Activated CD4-positive, CD25-positive, alpha-beta regulatory T cell treated with anti-CD3 and anti-CD28 coated beads, Interleukin-2, amount 50 U/mL, for 16 hours (primary cell): ENCODE results near the gene KRTAP23-1.

Experiments used
- DNase-seq: peaks from one replicate; pipeline ENCODE4 v3.0.0-alpha.2; 2020; ENCODE audit warnings: low read depth, low spot score

KRTAP23-1 gene, protein sequence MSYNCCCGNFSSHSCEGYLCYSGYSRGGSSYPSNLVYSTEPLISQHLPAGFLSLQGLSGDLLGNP

GRCh38 chr21:30348506-30348905, at the start of gene KRTAP23-1:
Gene KRTAP23-1 (minus strand): TSS chr21:30348606. CDS start chr21:30348606, 0 bp downstream.
- DNase-seq = no peak

- no peak for DNase-seq
These were observed 47.3 kb upstream of the KRTAP23-1 start, which contains the start of gene KRTAP13-1 for GRCh38 chr21:30395731-30396130. Gene KRTAP13-1 (plus strand): TSS chr21:30396031. CDS start chr21:30396087, 56 bp downstream.

DNA sequence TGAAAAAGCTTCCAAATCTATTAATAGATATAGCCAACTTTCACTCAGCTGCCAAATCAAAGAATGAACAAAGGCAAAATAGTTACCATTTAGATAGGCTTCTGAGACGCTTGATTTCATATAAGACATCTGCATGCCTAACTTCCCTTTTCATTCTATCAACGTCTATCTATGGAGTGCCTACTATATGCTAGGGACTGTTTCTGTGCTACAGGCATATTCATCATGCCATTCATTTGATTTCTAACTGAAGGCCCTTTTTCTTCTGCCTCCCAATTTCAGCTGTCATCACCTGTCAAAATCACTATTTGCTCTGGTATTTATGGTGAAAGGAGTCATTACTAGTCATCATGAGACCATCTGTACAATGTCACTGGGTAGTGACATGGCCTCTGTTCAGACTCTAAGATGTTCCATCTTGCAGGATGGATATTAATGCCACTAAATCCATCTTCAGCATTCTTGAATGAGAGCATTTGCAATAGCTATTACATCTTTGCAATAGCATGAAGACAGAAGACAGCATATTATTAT, 43.2 kb upstream of the KRTAP23-1 start:
- DNase-seq = no peak

DNA sequence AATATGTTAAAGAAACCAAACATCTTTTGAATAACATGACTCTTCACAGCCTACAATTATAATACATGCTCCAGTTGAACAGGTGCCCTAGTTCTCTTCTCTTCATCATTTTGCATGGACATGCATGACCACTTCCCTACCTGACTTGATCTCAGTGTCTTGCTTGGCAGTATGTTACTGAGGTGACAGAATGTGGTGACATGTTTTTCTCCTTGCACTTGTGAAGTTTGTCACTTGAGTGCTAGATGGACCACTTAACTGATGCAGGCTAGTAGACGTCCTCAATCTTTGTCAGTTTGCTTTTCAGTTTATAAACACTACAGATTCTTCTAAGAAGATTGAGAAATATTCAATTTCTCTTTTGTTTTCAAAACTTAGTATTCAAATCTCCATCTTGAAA, 33.8 kb upstream of the KRTAP23-1 start:
- no peak for DNase-seq

DNA sequence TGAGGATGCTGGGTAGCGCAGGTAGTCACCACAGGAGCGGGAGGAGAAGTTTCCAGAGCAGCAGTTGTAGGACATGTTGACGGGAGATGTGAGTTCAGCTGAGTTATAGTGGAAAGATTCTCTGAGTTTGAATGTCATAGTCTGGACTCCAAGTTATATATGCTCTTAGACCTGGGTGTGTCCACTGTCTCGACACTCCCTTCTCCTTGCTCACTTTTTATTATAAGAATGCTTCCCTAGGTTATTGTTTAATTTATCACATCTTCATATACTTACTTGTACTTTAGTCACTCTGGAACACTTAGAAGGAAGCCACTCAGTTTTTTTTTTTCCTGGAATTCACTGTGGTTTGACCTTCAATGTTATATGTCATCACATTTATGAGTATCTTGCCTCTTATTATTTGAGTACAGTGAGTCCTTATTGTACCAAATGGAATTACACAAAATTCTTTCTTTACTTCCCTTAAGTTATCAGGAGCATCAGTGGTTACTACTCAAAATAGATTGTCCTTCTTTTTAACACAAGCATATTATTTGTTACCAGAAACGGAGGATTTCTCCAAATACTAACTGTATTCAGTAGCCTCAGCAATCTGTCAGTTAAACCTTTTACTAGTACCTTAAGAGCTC, 23.8 kb upstream of the KRTAP23-1 start, which contains the start of gene KRTAP13-2:
Gene KRTAP13-2 (minus strand): TSS at position 133 of the 632 bp plus-strand sequence. CDS start 58 bp downstream, at position 75.
- DNase-seq = no peak

GRCh38 chr21:30355906-30356305, 7.5 kb upstream of the KRTAP23-1 start:
- no peak for DNase-seq

DNA sequence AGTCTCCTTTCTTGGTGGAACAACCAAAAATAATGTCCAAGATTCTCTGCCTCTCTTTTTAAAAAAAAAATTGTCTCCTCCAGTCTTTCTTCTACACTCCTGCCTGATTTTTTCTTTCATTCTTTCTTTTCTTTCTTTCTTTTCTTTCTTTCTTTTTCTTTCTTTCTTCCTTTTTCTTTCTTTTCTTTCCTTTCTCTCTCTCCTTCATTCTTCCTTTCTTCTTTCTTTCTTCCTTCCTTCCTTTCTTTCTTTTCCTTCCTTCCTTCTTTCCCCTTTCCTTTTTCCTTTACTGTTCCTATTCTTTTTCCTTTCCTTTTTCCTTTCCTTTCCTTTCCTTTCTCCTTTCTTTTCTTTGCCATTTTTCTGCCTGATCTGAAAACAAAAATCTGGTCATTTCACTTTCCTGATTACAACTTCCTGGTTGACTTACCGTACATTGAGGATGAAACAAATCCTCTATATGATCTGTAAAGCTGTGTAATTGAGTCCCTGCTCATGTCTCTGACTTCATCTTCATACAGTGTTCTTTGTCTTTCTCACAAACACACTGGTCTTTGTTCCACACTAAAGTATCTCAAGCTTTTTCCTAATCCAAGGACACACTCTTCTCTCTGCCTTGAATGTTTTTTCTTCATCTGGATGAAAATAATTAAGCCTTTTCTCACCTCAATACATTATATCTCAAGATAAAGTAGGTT, 6.1 kb upstream of the KRTAP23-1 start:
- no peak for DNase-seq

DNA sequence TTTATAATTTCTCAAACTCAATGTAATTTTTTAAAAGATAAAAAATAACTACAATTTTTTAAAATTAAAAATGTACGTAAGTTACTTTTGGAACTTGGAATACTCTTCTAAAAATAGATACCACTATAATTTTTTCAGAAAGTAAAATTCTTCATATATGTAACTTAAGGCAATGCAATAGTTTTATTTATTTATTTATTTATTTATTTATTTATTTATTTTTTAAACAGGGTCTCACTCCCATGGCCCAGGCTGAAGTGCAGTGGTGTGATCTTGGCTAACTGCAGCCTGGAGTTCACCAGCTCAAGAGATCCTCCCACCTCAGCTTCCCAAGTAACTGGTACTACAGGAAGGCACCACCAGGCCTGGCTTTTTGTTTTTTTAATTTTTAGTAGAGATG, 3.1 kb upstream of the KRTAP23-1 start:
- DNase-seq = no peak

DNA sequence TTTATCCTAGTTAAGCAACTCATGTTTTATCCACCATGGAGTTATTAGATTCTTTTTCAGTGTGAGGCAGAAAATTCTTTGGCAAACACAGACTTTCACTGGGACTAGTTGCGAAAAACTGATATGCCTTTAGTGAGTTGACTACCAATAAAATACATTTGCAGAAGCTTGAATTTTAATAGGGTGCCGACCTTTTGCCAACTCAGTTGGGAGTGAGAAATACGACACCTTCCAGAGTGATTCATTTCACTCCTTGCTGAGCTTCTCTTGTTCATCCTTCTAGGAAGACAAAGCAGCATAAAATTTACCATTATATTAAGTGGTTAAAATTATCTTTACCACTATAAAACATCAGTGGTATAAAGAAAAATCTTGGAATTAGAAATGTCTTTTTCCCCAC, 1.2 kb upstream of the KRTAP23-1 start:
- no peak for DNase-seq

DNA sequence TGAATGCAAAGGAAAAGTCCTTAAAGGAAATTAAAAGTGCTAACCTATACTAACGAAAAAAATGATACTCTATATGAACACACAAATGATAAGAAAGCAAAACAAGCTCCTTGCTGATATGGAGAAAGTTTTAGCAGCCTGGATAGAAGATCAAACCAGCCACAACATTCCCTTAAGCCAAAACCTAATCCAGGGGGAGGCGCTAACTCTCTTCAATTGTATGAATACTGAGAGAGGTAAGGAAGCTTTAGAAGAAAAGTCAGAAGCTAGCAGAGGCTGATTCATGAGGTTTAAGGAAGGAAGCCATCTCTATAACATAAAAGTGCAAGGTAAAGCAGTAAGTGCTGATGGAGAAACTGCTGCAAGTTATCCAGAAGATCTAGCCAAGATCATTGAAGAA, 3.4 kb downstream of the KRTAP23-1 start:
- DNase-seq = no peak

DNA sequence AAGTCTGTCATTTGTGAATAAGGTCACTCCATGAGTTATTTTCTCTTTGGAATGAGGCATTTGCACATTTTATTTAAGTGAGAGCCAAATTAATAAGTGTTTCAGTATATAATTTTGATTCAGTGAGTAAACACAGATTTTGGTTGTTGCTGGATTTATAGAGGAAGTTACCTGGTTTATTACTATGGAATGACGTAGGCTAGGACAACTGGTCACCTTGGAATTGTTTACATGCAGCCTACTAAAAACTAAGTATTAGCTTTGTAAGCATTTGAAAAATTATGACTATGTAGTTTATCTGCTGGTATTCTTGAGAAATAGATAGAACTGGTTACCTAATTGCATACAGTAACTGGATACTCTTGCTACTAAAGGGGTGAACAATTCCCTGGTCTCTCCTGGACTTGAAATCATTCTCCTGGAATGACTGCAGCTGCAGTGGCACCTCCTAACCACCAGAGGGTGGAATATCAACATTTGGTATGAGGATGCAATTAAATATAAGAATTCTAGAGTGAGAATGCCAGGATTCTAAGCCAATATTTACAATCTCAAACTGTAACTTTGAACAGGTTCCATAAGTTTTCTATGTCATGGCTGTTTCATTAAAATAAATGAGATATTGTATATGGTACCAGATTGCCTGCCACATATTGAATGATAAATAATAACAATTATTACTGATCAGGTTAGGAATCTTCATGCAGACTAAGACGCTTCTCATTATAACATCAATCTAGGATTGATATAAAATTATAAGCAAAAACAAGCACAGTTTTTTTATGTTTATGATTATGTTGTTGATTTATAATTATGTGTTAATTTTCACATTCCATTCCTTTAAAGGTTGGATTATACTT, 7.5 kb downstream of the KRTAP23-1 start:
- no peak for DNase-seq

- no peak for DNase-seq
These were observed 9.7 kb downstream of the KRTAP23-1 start for GRCh38 chr21:30338717-30339116.

DNA sequence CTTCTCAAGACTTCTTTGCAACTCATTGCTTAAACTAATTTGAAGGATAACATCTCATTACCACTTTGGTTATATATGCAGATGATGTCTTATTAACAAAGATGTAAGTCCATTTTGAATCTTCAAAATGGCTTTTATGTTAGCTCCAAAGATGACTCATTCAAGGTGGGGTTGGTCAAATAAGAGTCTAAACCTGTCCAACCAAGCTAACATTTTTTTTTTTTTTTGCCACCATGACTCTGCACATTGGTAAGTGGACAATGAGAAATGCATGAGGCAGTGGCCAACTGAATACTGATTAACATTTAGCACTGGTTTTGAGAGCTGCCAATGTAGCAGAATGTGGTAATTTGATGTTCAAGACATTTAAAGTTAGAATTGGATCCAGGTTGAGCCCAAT, 10.6 kb downstream of the KRTAP23-1 start:
- no peak for DNase-seq

DNA sequence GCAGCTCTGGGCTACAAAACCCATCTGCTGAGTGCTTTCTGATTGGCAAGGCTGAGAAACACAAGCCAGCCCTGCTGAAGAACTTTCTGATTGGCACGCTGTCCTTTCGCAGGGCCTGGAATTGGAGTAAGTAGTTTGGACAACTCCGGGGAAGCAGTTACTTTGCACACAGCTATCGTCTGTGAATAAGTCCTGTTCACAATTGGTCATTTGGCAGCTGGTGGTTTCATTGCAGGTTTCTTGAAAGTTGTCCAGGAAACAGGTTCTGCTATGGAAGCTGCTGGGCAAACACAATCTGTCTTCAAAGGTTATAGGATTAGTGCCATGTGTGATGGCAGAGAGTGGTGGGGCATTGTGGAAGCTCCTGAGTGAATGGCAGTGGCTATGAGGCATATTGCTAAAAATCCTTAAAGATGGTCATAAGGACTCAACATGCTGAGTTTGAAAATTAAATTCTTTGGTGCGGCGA, 11.1 kb downstream of the KRTAP23-1 start, which contains the start of gene KRTAP27-1:
Gene KRTAP27-1 (minus strand): TSS at position 419 of the 469 bp plus-strand sequence. CDS start 26 bp downstream, at position 393.
- DNase-seq = no peak

- no peak for DNase-seq
These were observed 11.8 kb downstream of the KRTAP23-1 start for GRCh38 chr21:30336596-30336995.

- DNase-seq = no peak
These were observed 14.7 kb downstream of the KRTAP23-1 start for GRCh38 chr21:30333736-30334135.

DNA sequence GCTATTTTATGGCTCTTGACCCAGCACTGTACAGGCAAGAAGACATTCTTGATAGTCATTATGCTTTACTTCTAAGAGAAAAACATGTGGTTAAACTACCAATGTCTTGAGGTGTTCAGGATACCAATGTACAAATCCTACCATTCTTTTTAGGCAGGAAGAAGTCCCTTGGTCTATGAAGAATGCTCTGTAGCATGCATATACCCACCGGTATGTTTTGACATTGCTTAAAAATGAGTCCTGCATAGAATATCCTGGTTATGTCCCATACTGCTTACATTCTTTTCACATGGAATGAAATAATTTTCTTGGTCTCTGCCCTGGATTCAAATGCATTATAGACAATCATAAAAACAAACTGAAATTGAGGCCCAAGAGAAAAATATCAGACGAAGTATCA, 15.7 kb downstream of the KRTAP23-1 start:
- no peak for DNase-seq

DNA sequence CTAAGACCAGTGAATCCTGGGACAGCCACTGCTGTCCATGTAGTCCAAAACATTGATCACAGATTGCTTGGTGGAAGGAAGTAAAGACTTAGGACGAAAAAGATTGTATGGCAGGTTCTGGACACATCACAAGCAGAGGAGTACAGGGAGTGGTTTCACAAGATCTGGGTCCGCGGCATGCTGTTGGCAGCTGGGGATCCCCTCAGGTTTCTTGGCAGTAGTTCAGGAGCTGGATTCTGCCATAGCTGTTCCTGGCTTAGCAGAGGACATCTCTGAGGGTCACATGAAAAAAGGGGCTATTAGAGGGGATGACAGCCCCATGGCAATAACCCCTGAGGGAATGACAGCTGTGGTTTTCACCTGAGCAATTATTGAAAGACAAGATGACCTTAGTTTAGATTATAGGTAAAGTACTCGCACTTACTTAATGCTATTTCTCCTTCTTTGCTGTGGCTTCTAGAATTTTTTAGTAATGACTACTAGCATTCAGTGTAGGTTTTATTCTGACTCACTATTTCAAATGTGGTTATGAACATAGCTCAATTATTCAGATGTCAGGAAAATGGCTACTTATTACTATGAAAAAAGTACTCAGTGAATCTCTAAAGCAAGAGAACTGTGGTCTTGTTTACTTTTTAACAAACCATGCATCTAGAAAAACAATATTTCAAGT, 19.1 kb downstream of the KRTAP23-1 start:
- DNase-seq = no peak

- no peak for DNase-seq
These were observed 22.0 kb downstream of the KRTAP23-1 start for GRCh38 chr21:30326390-30326789.

GRCh38 chr21:30320215-30320614, 28.2 kb downstream of the KRTAP23-1 start, which contains the start of gene KRTAP26-1:
Gene KRTAP26-1 (minus strand): TSS chr21:30320315. CDS start chr21:30320035, 280 bp downstream.
- DNase-seq = no peak

DNA sequence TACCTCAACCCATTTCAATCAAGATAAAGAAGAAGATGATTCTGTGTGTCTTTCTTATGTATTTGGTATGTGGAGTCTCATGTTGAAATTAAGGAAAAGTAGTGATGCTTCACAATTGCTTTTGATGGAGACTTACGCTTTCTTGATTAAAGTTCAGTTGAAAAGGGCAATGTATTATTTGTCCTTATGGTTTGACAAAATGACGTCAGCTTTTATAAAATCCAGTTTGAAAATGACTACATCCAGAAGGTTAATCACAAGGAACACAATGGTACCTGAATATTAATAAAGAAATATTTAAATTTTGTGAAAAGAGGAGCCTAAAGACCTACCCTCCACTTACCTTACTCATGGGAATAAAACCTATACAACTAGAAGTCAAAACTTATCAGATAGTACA, 32.7 kb downstream of the KRTAP23-1 start:
- DNase-seq = no peak
